Measurements from ENCODE around the gene ZNF564.
A peak's percentile ranks its signal among the peaks of the same experiment; 100 is the strongest.
"Not testable (repeated sequence)": the region's sequence is repeated elsewhere in the genome, so short reads cannot be mapped to it uniquely, and the experiment has no call there.

ZNF564 gene

DNA sequence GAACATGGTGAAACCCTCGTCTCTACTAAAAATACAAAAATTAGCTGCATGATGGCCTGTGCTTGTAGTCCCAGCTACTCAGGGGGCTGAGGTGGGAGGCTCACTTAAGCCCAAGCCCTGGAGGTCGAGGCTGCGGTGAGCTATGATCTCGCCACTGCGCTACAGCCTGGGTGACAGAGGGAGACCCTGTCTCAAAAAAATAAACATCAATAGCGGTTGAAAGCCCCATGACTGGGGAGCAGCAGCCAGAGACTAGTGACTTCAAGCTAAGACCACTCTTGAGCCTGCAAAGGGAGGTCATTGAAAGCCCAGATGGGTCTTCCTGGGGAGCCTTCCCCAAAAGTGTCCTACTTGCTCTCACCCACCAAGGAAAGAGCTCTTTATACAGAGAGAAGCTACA is 54.8 kb downstream of the ZNF564 start:
- Histone ChIP-seq H3K27me3 (replicated peaks; ENCODE audit: control insufficient read depth, insufficient read depth, low read length) (no peaks in the 10 kb centered on the region), H3K4me3 (replicated peaks; ENCODE audit: low read depth, low read length) (no peak overlapping the region), H3K36me3 (ENCODE audit: control insufficient read depth, insufficient read depth, low read length) (no peaks in the 10 kb centered on the region)
- TF ChIP-seq, protein P1, sequence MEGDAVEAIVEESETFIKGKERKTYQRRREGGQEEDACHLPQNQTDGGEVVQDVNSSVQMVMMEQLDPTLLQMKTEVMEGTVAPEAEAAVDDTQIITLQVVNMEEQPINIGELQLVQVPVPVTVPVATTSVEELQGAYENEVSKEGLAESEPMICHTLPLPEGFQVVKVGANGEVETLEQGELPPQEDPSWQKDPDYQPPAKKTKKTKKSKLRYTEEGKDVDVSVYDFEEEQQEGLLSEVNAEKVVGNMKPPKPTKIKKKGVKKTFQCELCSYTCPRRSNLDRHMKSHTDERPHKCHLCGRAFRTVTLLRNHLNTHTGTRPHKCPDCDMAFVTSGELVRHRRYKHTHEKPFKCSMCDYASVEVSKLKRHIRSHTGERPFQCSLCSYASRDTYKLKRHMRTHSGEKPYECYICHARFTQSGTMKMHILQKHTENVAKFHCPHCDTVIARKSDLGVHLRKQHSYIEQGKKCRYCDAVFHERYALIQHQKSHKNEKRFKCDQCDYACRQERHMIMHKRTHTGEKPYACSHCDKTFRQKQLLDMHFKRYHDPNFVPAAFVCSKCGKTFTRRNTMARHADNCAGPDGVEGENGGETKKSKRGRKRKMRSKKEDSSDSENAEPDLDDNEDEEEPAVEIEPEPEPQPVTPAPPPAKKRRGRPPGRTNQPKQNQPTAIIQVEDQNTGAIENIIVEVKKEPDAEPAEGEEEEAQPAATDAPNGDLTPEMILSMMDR (IDR thresholded peaks at IDR 0.05; ENCODE audit: insufficient read depth, low read length, poor library complexity, severe bottlenecking), result no peak
- DNase-seq (ENCODE audit: extremely low read depth, insufficient read length), result no peak

DNA sequence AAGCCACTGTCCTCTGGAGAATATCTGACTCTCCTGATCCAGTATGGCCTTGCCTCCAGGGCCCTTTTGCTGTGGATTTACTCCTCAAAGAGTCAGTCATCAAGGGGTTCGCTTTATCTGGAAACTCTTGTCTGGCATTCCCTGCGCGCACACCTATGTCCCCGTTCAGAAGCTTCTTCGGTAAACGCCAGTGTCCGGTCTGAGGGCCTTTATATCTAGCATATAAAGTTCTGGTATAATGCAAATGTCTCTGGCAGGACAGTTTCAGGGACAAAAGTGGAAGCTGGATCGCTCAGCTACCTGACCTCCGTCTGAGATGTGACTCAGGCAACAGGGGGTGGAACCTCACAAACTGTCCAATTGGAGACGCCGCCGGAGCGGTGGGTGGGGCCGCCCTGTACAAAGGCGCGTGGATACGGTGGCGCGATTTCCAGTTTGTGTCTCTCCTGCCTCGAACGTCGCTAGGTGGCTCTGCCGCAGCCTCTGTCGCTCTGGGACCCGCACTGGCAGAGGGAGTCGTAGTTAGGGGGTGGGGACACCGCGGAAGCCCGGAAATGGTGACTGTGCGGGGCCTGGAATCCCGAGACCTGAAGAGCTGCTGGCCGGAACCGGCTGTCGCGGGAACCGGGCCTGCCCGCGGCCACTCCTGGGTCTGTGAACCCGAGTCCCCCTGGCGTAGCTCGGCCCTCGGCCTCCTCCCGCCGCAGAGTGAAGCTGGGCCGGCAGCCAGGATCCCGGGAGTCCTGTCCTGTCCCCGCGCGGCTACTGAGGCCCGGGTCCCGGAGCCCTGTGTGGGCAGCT is 56.1 kb downstream of the ZNF564 start:
- no peaks in the 10 kb centered on the region for H3K27me3 ChIP-seq (replicated peaks; ENCODE audit: control insufficient read depth, insufficient read depth, low read length)
- DNase-seq (ENCODE audit: extremely low read depth, insufficient read length), result peak; percentile 92
- peak overlapping the region; percentile 59 for H3K4me3 ChIP-seq (replicated peaks; ENCODE audit: low read depth, low read length)
- TF ChIP-seq, protein P1 (IDR thresholded peaks at IDR 0.05; ENCODE audit: insufficient read depth, low read length, poor library complexity, severe bottlenecking), result peak; percentile 62
- H3K36me3 ChIP-seq (ENCODE audit: control insufficient read depth, insufficient read depth, low read length), result no peaks in the 10 kb centered on the region

DNA sequence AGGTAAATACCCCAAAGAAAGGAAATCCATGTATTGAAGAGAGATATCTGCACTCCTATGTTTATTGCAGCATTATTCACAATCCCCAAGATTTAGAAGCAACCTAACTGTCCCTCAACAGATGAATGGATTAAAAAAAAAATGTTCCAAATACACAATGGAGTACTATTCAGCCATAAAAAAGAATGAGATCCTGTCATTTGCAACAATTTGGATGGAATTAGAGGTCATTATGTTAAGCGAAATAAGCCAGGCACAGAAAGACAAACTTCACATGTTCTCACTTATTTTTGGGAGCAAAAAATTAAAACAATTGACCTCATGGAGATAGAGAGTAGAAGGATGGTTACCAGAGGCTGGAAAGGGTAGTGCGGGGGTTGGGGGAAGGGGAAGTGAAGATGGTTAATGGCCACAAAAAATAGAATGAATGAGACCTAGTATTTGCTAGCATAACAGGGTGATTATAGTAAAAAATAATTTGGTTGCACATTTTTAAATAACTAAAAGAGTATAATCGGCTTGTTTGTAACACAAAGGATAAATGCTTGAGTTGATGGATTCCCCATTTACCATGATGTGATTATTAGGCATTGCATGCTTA is 56.9 kb downstream of the ZNF564 start:
- DNase-seq (ENCODE audit: extremely low read depth, insufficient read length), result no peak
- H3K4me3 ChIP-seq (replicated peaks; ENCODE audit: low read depth, low read length), result no peak overlapping the region
- TF ChIP-seq, protein P1 (IDR thresholded peaks at IDR 0.05; ENCODE audit: insufficient read depth, low read length, poor library complexity, severe bottlenecking), result no peak
- no peaks in the 10 kb centered on the region for H3K36me3 ChIP-seq (ENCODE audit: control insufficient read depth, insufficient read depth, low read length)
- H3K27me3 ChIP-seq (replicated peaks; ENCODE audit: control insufficient read depth, insufficient read depth, low read length), result no peaks in the 10 kb centered on the region

DNA sequence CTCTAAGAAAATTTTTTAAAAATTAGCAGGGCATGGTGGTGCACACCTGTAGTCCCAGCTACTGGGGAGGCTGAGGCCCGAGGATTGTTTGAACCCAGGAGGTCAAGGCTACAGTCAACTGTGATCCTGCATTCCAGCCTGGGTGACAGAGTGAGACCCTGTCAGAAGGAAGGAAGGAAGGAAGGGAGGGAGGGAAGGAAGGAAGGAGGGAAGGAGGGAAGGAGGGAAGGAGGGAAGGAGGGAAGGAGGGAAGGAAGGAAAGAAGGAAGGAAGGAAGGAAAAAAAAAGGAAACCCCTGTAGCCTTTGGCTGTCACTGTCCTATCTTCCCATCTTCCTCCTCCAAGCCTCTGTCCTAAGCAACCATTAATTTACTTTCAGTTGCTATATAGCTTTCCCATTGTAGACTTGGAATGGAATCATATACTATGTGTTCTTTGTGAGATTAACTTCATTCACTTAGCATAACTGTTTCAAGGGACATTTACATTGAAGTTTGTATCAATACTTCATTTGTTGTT is 65.0 kb downstream of the ZNF564 start:
- not testable (repeated sequence) for H3K27me3 ChIP-seq (replicated peaks; ENCODE audit: control insufficient read depth, insufficient read depth, low read length); H3K36me3 ChIP-seq (ENCODE audit: control insufficient read depth, insufficient read depth, low read length); H3K4me3 ChIP-seq (replicated peaks; ENCODE audit: low read depth, low read length); DNase-seq (ENCODE audit: extremely low read depth, insufficient read length)

DNA sequence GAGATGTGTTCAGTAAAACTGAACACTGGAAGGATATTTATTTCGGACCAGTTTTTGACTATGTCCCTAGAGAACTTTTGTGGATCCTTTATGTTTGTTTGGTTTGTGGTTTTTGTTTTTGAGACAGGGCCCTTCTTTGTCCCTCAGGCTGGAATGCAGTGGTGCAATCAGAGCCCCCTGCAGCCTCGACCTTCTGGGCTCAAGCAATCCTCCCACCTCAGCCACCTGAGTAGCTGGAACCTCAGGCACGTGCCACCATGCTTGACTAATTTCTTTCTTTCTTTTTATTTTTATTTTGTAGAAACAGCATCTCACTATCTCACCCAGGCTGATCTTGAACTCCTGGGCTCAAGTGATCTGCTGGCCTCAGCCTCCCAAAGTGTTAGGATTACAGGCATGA is 65.7 kb downstream of the ZNF564 start:
- no peaks in the 10 kb centered on the region for H3K27me3 ChIP-seq (replicated peaks; ENCODE audit: control insufficient read depth, insufficient read depth, low read length)
- H3K36me3 ChIP-seq (ENCODE audit: control insufficient read depth, insufficient read depth, low read length), result no peaks in the 10 kb centered on the region
- DNase-seq (ENCODE audit: extremely low read depth, insufficient read length), result no peak
- H3K4me3 ChIP-seq (replicated peaks; ENCODE audit: low read depth, low read length), result no peak overlapping the region
- TF ChIP-seq, protein P1 (IDR thresholded peaks at IDR 0.05; ENCODE audit: insufficient read depth, low read length, poor library complexity, severe bottlenecking), result no peak

DNA sequence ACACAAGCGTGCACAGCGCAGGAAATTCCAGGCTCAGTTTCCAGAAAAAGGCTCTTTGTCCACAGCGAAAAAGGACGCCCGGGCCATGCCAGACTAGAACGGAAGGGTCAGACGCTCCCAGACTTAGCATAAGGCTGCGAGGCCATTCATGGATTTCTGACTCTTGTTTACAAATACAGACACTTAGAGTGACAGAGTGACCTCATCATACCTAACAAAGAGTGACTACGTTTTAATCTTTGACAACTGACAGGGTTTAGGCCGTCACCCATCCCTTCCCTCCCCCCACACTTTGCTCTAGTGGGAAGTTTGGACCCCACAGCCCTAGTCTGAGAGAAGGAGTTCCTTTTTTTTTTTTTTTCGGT is 66.2 kb downstream of the ZNF564 start:
- peak overlapping the region; percentile 92 for H3K4me3 ChIP-seq (replicated peaks; ENCODE audit: low read depth, low read length)
- no peaks in the 10 kb centered on the region for H3K27me3 ChIP-seq (replicated peaks; ENCODE audit: control insufficient read depth, insufficient read depth, low read length)
- H3K36me3 ChIP-seq (ENCODE audit: control insufficient read depth, insufficient read depth, low read length), result no peaks in the 10 kb centered on the region
- TF ChIP-seq, protein P1 (IDR thresholded peaks at IDR 0.05; ENCODE audit: insufficient read depth, low read length, poor library complexity, severe bottlenecking), result no peak
- no peak for DNase-seq (ENCODE audit: extremely low read depth, insufficient read length)
